Parathyroid adenoma (tissue), 2 donors: Measurements from ENCODE around the gene USP10.

Source experiments
- H2AFZ ChIP-seq: fragments of 300-600 bp; sonication (generic); one replicate; pipeline ENCODE4 v1.7.0; 2017; ENCODE audit warnings: antibody characterized with exemption, mild to moderate bottlenecking
- H3K27ac ChIP-seq: fragments of 300-600 bp; sonication (generic); one replicate; pipeline ENCODE4 v1.7.0; 2017
- H3K27me3 ChIP-seq: fragments of 300-600 bp; sonication (generic); one replicate; pipeline ENCODE4 v1.7.0; 2017; ENCODE audit warnings: low read length; ENCODE audit not compliant: control insufficient read depth, insufficient read depth
- H3K36me3 ChIP-seq: fragments of 300-600 bp; sonication (generic); one replicate; pipeline ENCODE4 v1.7.0; 2017; ENCODE audit warnings: low read length; ENCODE audit not compliant: control insufficient read depth, insufficient read depth
- H3K4me1 ChIP-seq: fragments of 300-600 bp; sonication (generic); one replicate; pipeline ENCODE4 v1.7.0; 2017; ENCODE audit warnings: control low read depth
- H3K4me2 ChIP-seq: fragments of 300-600 bp; sonication (generic); one replicate; pipeline ENCODE4 v1.7.0; 2017; ENCODE audit warnings: low read length
- H3K4me3 ChIP-seq: fragments of 300-600 bp; sonication (generic); one replicate; pipeline ENCODE4 v1.7.0; 2017; ENCODE audit warnings: low read depth, low read length
- H3K79me2 ChIP-seq: fragments of 300-600 bp; sonication (generic); one replicate; pipeline ENCODE4 v1.7.0; 2017; ENCODE audit warnings: control low read depth
- H3K9ac ChIP-seq: fragments of 300-600 bp; sonication (generic); one replicate; pipeline ENCODE4 v1.7.0; 2017; ENCODE audit warnings: mild to moderate bottlenecking
- H3K9me3 ChIP-seq: fragments of 300-600 bp; sonication (generic); one replicate; pipeline ENCODE4 v1.7.0; 2017; ENCODE audit warnings: low read length; ENCODE audit not compliant: control insufficient read depth
- CTCF ChIP-seq: fragments of 300-600 bp; sonication (generic); IDR thresholded peaks from one replicate; pipeline ENCODE4 v1.7.0; 2017; ENCODE audit warnings: antibody characterized with exemption, mild to moderate bottlenecking
- donor health status: primary hyperparathyroidism.

Gene USP10

GRCh38 chr16:84749072-84749471, 49.3 kb downstream of the USP10 start:
- no peak overlapping the region for H3K4me3 ChIP-seq
- no peaks in the 10 kb centered on the region for H3K4me1 ChIP-seq
- no peak for TF ChIP-seq CTCF
- no peaks in the 10 kb centered on the region for H3K27me3 ChIP-seq
- peaks cover 26% of the 10 kb centered on the region for H3K79me2 ChIP-seq
- no peaks in the 10 kb centered on the region for H3K9me3 ChIP-seq
- no peaks in the 10 kb centered on the region for H3K36me3 ChIP-seq
- no peak overlapping the region for H3K9ac ChIP-seq
- no peak overlapping the region for H3K4me2 ChIP-seq
- no peak overlapping the region for H2AFZ ChIP-seq
- H3K27ac ChIP-seq, result no peak overlapping the region

GRCh38 chr16:84749815-84750214, 50.0 kb downstream of the USP10 start:
- no peaks in the 10 kb centered on the region for H3K27me3 ChIP-seq
- no peak overlapping the region for H3K27ac ChIP-seq
- H3K9ac ChIP-seq, result no peak overlapping the region
- H2AFZ ChIP-seq, result no peak overlapping the region
- no peaks in the 10 kb centered on the region for H3K9me3 ChIP-seq
- no peak for TF ChIP-seq CTCF
- H3K4me1 ChIP-seq, result no peaks in the 10 kb centered on the region
- H3K36me3 ChIP-seq, result no peaks in the 10 kb centered on the region
- H3K4me3 ChIP-seq, result no peak overlapping the region
- peaks cover 29% of the 10 kb centered on the region for H3K79me2 ChIP-seq
- no peak overlapping the region for H3K4me2 ChIP-seq

GRCh38 chr16:84750575-84750974, 50.8 kb downstream of the USP10 start:
- no peak for TF ChIP-seq CTCF
- Histone ChIP-seq H3K9ac (no peak overlapping the region), H2AFZ (no peak overlapping the region), H3K36me3 (no peaks in the 10 kb centered on the region), H3K4me3 (no peak overlapping the region), H3K9me3 (no peaks in the 10 kb centered on the region), H3K27ac (no peak overlapping the region), H3K79me2 (peaks cover 37% of the 10 kb centered on the region), H3K4me1 (no peaks in the 10 kb centered on the region), H3K4me2 (no peak overlapping the region), H3K27me3 (no peaks in the 10 kb centered on the region)

GRCh38 chr16:84751241-84751640, 51.4 kb downstream of the USP10 start:
- no peaks in the 10 kb centered on the region for H3K36me3 ChIP-seq
- H3K4me2 ChIP-seq, result no peak overlapping the region
- H3K27ac ChIP-seq, result no peak overlapping the region
- no peaks in the 10 kb centered on the region for H3K27me3 ChIP-seq
- H3K79me2 ChIP-seq, result peaks cover 41% of the 10 kb centered on the region
- TF ChIP-seq CTCF, result no peak
- H2AFZ ChIP-seq, result no peak overlapping the region
- no peak overlapping the region for H3K9ac ChIP-seq
- H3K4me1 ChIP-seq, result no peaks in the 10 kb centered on the region
- H3K4me3 ChIP-seq, result no peak overlapping the region
- no peaks in the 10 kb centered on the region for H3K9me3 ChIP-seq

GRCh38 chr16:84751947-84752346, 52.1 kb downstream of the USP10 start:
- no peak overlapping the region for H3K4me3 ChIP-seq

More at GRCh38 chr16:84751947-84752346, 52.1 kb downstream of the USP10 start:
- Histone ChIP-seq H3K9me3 (no peaks in the 10 kb centered on the region), H3K4me1 (no peaks in the 10 kb centered on the region), H3K27me3 (no peaks in the 10 kb centered on the region), H3K4me2 (no peak overlapping the region), H3K79me2 (peaks cover 41% of the 10 kb centered on the region), H3K27ac (no peak overlapping the region), H2AFZ (no peak overlapping the region), H3K36me3 (no peaks in the 10 kb centered on the region), H3K9ac (no peak overlapping the region)
- TF ChIP-seq CTCF, result no peak
